Activated T-cell treated with anti-CD3 and anti-CD28 coated beads for 24 hours (primary cell): ENCODE data around the gene ZNF678.

ENCODE experiments used
- DNase-seq: peaks from one replicate; pipeline ENCODE4 v3.0.0-alpha.2; 2020; ENCODE audit warnings: low read depth

Gene ZNF678

DNA sequence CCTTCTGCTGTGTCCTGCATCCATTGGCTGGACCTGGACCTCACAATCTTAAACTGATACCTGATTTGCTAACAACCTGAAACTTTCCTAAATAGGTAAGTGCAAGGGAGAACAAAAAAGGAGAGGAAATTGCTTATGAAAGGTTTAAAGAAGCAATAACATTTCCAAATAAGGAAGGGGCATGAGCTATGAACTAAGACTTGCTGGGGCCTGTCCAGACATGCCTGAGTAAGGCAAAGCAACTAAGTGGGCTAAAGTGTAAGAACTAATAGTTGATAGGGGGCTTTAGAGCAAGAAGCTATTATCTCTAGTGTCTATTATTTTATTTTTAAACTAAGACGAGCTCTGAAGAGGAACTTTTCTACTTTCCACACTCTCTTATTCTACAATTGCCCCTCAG is 160.1 kb downstream of the ZNF678 start:
- no peak for DNase-seq

DNA sequence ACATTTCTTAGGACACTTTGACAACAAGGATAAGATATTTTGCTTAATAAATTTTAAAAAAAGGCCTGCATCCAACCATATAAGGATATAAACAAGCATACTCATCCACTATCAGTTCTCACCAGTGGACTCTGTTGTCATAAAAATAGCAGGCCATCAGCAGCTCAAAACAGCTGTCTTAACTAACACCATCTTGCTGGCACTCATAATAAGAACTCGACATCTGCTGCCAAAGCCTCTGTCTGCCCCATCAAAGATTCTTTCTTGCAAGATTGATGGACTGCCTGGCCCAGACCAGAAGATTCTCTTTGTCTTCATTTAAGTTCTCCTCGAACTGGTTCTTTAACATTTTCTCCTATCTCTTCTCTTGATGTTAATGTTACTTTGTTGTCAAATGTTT is 161.7 kb downstream of the ZNF678 start:
- no peak for DNase-seq

DNA sequence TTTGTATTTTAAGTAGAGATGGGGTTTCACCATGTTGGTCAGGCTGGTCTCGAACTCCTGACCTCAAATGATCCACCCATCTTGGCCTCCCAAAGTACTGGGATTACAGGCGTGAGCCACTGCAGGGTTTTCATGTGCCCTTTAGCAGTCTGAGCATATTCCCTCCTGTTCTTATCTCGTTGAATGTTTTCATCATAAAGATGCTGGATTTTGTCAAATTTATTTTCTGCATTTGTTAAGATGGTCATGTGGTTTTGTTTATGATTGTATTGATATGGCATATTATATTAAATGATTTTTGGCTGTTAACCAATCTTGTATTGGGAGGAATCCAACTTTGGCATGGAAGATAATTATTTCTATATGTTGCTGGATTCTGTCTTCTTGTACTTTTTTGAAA is 163.0 kb downstream of the ZNF678 start:
- no peak for DNase-seq
